CD4-positive, alpha-beta T cell (primary cell): ENCODE measurements around the gene DRGX. TPM values are rescaled to one million over a fixed set of nuclear protein-coding genes. Genes with fewer than 3 reads are reported as not detected.

Source experiments
- ATAC-seq: fragments of 200-7000 bp; cut with Tn5 transposase; one replicate; pipeline ENCODE4 v1.10.0; 2022; ENCODE audit warnings: mild to moderate bottlenecking; ENCODE audit not compliant: poor library complexity
- CTCF ChIA-PET: fragments of 350-600 bp; sonication (Branson Sonifier 250); formaldehyde crosslinking; loops from one replicate; lab custom pipeline; 2021; ENCODE audit warnings: antibody characterized with exemption, inconsistent platforms; lab: Charles Lee
- POLR2A ChIA-PET: fragments of 350-600 bp; sonication (Branson Sonifier 250); formaldehyde crosslinking; loops from one replicate; lab custom pipeline; 2021; ENCODE audit warnings: antibody characterized with exemption, inconsistent platforms; lab: Charles Lee
- DNase-seq, 14 experiments: peaks; one replicate each; pipeline ENCODE4 v3.0.0-alpha.2; 2013 to 2020; ENCODE audit warnings: mixed read lengths in 2 of 14
- H3K27ac ChIP-seq, 2 donors: one replicate each; pipeline versions ENCODE4 v1.5.1 to v1.7.0; 2013; ENCODE audit warnings: low read length in 2 of 2, low read depth in 1 of 2, mild to moderate bottlenecking in 1 of 2
- H3K27me3 ChIP-seq, 2 experiments: 1 replicate in 1 of 2; 2 replicates in 1 of 2; pipeline versions ENCODE4 v1.6.1 to v1.7.0; 2013; ENCODE audit warnings: low read length in 2 of 2, control low read depth in 1 of 2, mild to moderate bottlenecking in 1 of 2, moderate library complexity in 1 of 2; ENCODE audit not compliant: insufficient read depth in 2 of 2, control insufficient read depth in 1 of 2
- H3K36me3 ChIP-seq: one replicate; pipeline ENCODE4 v1.6.1; 2013; ENCODE audit warnings: low read length, control low read depth; ENCODE audit not compliant: insufficient read depth
- H3K4me1 ChIP-seq: one replicate; pipeline ENCODE4 v1.6.1; 2013; ENCODE audit warnings: low read length, control low read depth; ENCODE audit not compliant: insufficient read depth
- H3K4me3 ChIP-seq: one replicate; pipeline ENCODE4 v1.5.1; 2013; ENCODE audit warnings: mild to moderate bottlenecking, low read length, moderate library complexity
- H3K9me3 ChIP-seq, 2 experiments: 1 replicate in 1 of 2; 2 replicates in 1 of 2; pipeline versions ENCODE4 v1.6.1 to v1.7.0; 2013; ENCODE audit warnings: low read length in 2 of 2, mild to moderate bottlenecking in 2 of 2, control low read depth in 1 of 2, moderate library complexity in 1 of 2; ENCODE audit not compliant: control insufficient read depth in 1 of 2, insufficient read depth in 1 of 2
- H3K27ac Mint-ChIP-seq: one replicate; pipeline ENCODE4 v1.8.0; 2020; ENCODE audit warnings: mixed read lengths
- H3K27me3 Mint-ChIP-seq: one replicate; pipeline ENCODE4 v1.8.0; 2021; ENCODE audit warnings: mixed read lengths
- H3K36me3 Mint-ChIP-seq: one replicate; pipeline ENCODE4 v1.8.0; 2021; ENCODE audit warnings: low read depth, mixed read lengths
- H3K4me1 Mint-ChIP-seq: one replicate; pipeline ENCODE4 v1.8.0; 2021; ENCODE audit warnings: low read depth, mixed read lengths
- H3K4me3 Mint-ChIP-seq: one replicate; pipeline ENCODE4 v1.8.0; 2020; ENCODE audit warnings: mild to moderate bottlenecking, mixed read lengths
- H3K9me3 Mint-ChIP-seq: one replicate; pipeline ENCODE4 v1.8.0; 2020; ENCODE audit warnings: mixed read lengths
- CTCF ChIP-seq: fragments of 200-600 bp; IDR thresholded peaks from one replicate; pipeline ENCODE4 v1.8.0; 2022; ENCODE audit warnings: antibody characterized with exemption, mild to moderate bottlenecking
- intact Hi-C, 2 experiments: fragments of 100-400 bp; cut with DNase I in 1 of 2; cut with micrococcal nuclease in 1 of 2; formaldehyde crosslinking; loops; one replicate each; pipeline versions ENCODE4 v1.15.1 to v1.9.0; 2023 to 2025; cut with DNase I, micrococcal nuclease
- total RNA-seq, 174 experiments: library from RNA in 2 of 174; stranded (reverse) in 2 of 174; gene quantifications; one replicate each; pipeline ENCODE4 v1.2.3 and lab custom pipeline; 2021 to 2026

The DRGX gene
- total RNA-seq, 2 experiments from 2014 or later: not detected

- DNase-seq: no peak
- H3K36me3 Mint-ChIP-seq: no peaks in the 10 kb centered on the region
- CTCF ChIA-PET: no interaction called here
- Histone ChIP-seq H3K36me3 (no peaks in the 10 kb centered on the region), H3K4me3 (no peak overlapping the region), H3K27me3 (peaks cover 7% of the 10 kb centered on the region in 2 experiments), H3K9me3 (peaks cover 0 to 4% of the 10 kb centered on the region in 2 experiments), H3K27ac (no peak overlapping the region), H3K4me1 (no peaks in the 10 kb centered on the region)
- H3K27ac Mint-ChIP-seq: no peak overlapping the region
- H3K4me1 Mint-ChIP-seq: no peaks in the 10 kb centered on the region
- no peak for ATAC-seq
- H3K27me3 Mint-ChIP-seq: peaks cover 43% of the 10 kb centered on the region
- POLR2A ChIA-PET: no interaction called here
- TF ChIP-seq CTCF: no peak
- no peaks in the 10 kb centered on the region for H3K9me3 Mint-ChIP-seq
- no peak overlapping the region for H3K4me3 Mint-ChIP-seq
- intact Hi-C loops: no loop called here
Observed at GRCh38 chr10:49414496-49414895, 18.6 kb upstream of the DRGX start.

GRCh38 chr10:49412571-49412970 is 16.7 kb upstream of the DRGX start:
- intact Hi-C loops: no loop called here
- Mint-ChIP-seq H3K27ac (no peak overlapping the region), H3K9me3 (no peaks in the 10 kb centered on the region), H3K4me1 (no peaks in the 10 kb centered on the region), H3K36me3 (no peaks in the 10 kb centered on the region), H3K4me3 (no peak overlapping the region), H3K27me3 (peaks cover 59% of the 10 kb centered on the region)
- Histone ChIP-seq H3K9me3 (no peaks in the 10 kb centered on the region), H3K27ac (no peak overlapping the region), H3K27me3 (peaks cover 12 to 19% of the 10 kb centered on the region in 2 experiments), H3K4me3 (no peak overlapping the region), H3K4me1 (no peaks in the 10 kb centered on the region), H3K36me3 (no peaks in the 10 kb centered on the region)
- DNase-seq: no peak
- ChIA-PET POLR2A (interaction anchor here (1.4 kb wide), 1 partner anchor 126 kb away, joined by 3 read pairs; the partner anchor contains the start of gene ERCC6), CTCF (interaction anchor here (0.6 kb wide), 1 partner anchor 112 kb away, joined by 4 read pairs; no protein-coding TSS in a partner anchor)
- no peak for TF ChIP-seq CTCF
- no peak for ATAC-seq

GRCh38 chr10:49410365-49411074 is 14.6 kb upstream of the DRGX start:
- H3K4me3 Mint-ChIP-seq: no peak overlapping the region
- H3K4me3 ChIP-seq: no peak overlapping the region
- no peak for DNase-seq
- ChIA-PET POLR2A (no interaction called here), CTCF (no interaction called here)
- H3K4me1 Mint-ChIP-seq: no peaks in the 10 kb centered on the region
- no peak for TF ChIP-seq CTCF
- H3K27me3 Mint-ChIP-seq: peaks cover 76% of the 10 kb centered on the region
- ATAC-seq: no peak
- H3K9me3 Mint-ChIP-seq: no peaks in the 10 kb centered on the region
- H3K27ac Mint-ChIP-seq: no peak overlapping the region
- H3K4me1 ChIP-seq: no peaks in the 10 kb centered on the region
- no peaks in the 10 kb centered on the region for H3K36me3 Mint-ChIP-seq
- H3K27me3 ChIP-seq: peaks cover 18 to 29% of the 10 kb centered on the region in 2 experiments
- H3K36me3 ChIP-seq: no peaks in the 10 kb centered on the region
- intact Hi-C loops: no loop called here
- H3K9me3 ChIP-seq: no peaks in the 10 kb centered on the region
- H3K27ac ChIP-seq: no peak overlapping the region
